ENCODE measurements around the gene CXCR6. TPM values are rescaled to one million over a fixed set of nuclear protein-coding genes. Genes with fewer than 3 reads are reported as not detected.

CXCR6 gene
- total RNA-seq, 1 donor from 2014 or later, result 2.1 TPM

- Histone ChIP-seq H3K9me3 (no peaks in the 10 kb centered on the region), H3K4me1 (no peaks in the 10 kb centered on the region), H3K4me3 (no peak overlapping the region), H3K27me3 (no peaks in the 10 kb centered on the region), H3K27ac (no peak overlapping the region), H3K36me3 (peaks cover 71 to 96% of the 10 kb centered on the region in 2 donors)
- no peak for TF ChIP-seq CTCF (IDR thresholded peaks at IDR 0.05)
- no peak for DNase-seq (ENCODE audit: low spot score in 2 of 2)
- intact Hi-C loops (cut with DNase I), result no loop called here
Measured at GRCh38 chr3:45954306-45954705, 11.0 kb downstream of the CXCR6 start.

- TF ChIP-seq CTCF (IDR thresholded peaks at IDR 0.05), result no peak
- no peak for DNase-seq (ENCODE audit: low spot score in 2 of 2)
- peaks cover 75 to 96% of the 10 kb centered on the region in 2 donors for H3K36me3 ChIP-seq
- H3K4me3 ChIP-seq, result no peak overlapping the region
- no peaks in the 10 kb centered on the region for H3K9me3 ChIP-seq
- intact Hi-C loops (cut with DNase I), result no loop called here
- H3K4me1 ChIP-seq, result no peaks in the 10 kb centered on the region
- H3K27me3 ChIP-seq, result no peaks in the 10 kb centered on the region
- H3K27ac ChIP-seq, result no peak overlapping the region
Measured at GRCh38 chr3:45955017-45955647, 11.9 kb downstream of the CXCR6 start.

- no peak overlapping the region for H3K4me3 ChIP-seq
- no peaks in the 10 kb centered on the region for H3K9me3 ChIP-seq
- H3K4me1 ChIP-seq, result no peaks in the 10 kb centered on the region
- DNase-seq (ENCODE audit: low spot score in 2 of 2), result no peak
- no peak for TF ChIP-seq CTCF (IDR thresholded peaks at IDR 0.05)
- no peaks in the 10 kb centered on the region for H3K27me3 ChIP-seq
- no peak overlapping the region for H3K27ac ChIP-seq
- intact Hi-C loops (cut with DNase I), result no loop called here
- peaks cover 76 to 96% of the 10 kb centered on the region in 2 donors for H3K36me3 ChIP-seq
Measured at GRCh38 chr3:45955706-45956105, 12.4 kb downstream of the CXCR6 start.

- peaks cover 80 to 96% of the 10 kb centered on the region in 2 donors for H3K36me3 ChIP-seq
- H3K27ac ChIP-seq, result no peak overlapping the region
- no peak for DNase-seq (ENCODE audit: low spot score in 2 of 2)
- no peaks in the 10 kb centered on the region for H3K27me3 ChIP-seq
- intact Hi-C loops (cut with DNase I), result no loop called here
- no peak overlapping the region for H3K4me3 ChIP-seq
- no peak for TF ChIP-seq CTCF (IDR thresholded peaks at IDR 0.05)
- no peaks in the 10 kb centered on the region for H3K9me3 ChIP-seq
- H3K4me1 ChIP-seq, result no peaks in the 10 kb centered on the region
Measured at GRCh38 chr3:45957586-45957985, 14.3 kb downstream of the CXCR6 start.

GRCh38 chr3:45958321-45958791 lies 15.1 kb downstream of the CXCR6 start:
- TF ChIP-seq CTCF (IDR thresholded peaks at IDR 0.05), result no peak
- no peaks in the 10 kb centered on the region for H3K4me1 ChIP-seq
- H3K4me3 ChIP-seq, result no peak overlapping the region
- no peak for DNase-seq (ENCODE audit: low spot score in 2 of 2)
- no peak overlapping the region for H3K27ac ChIP-seq
- intact Hi-C loops (cut with DNase I), result no loop called here
- peaks cover 86 to 96% of the 10 kb centered on the region in 2 donors for H3K36me3 ChIP-seq
- H3K9me3 ChIP-seq, result no peaks in the 10 kb centered on the region
- H3K27me3 ChIP-seq, result no peaks in the 10 kb centered on the region

All from ascending aorta (tissue), 2 donors.